AG04449 (cell line): Measurements from ENCODE around the gene WDR19.

ENCODE experiments used
- CTCF ChIA-PET: fragments of 350-600 bp; formaldehyde crosslinking; extraction: SDS; loops from one replicate; lab custom pipeline; 2021; ENCODE audit warnings: antibody characterized with exemption; lab: Yijun Ruan, JAX
- POLR2A ChIA-PET: fragments of 400-600, 350-600 bp; formaldehyde crosslinking; extraction: SDS; loops from one replicate; lab custom pipeline; 2020; ENCODE audit warnings: antibody characterized with exemption, inconsistent platforms; lab: Yijun Ruan, JAX
- DNase-seq: peaks from one replicate; pipeline ENCODE4 v3.0.0-alpha.2; 2010; ENCODE audit warnings: low read depth, low spot score
- H3K4me3 ChIP-seq: 2 replicates; pipeline ENCODE4 v1.5.1; 2011; ENCODE audit warnings: low read depth, mild to moderate bottlenecking, control low read depth, low read length
- CTCF ChIP-seq: IDR thresholded peaks from one replicate; pipeline ENCODE4 v1.5.1; 2011; ENCODE audit warnings: mild to moderate bottlenecking, moderate library complexity, low read length, control low read depth, inconsistent platforms; ENCODE audit not compliant: insufficient read depth; ENCODE audit errors: missing control alignments

WDR19 gene

GRCh38 chr4:39324446-39324845 is 142.1 kb downstream of the WDR19 start:
- CTCF ChIA-PET, result interaction anchor here (1.5 kb wide), 1 partner anchor 10 kb away, joined by 4 read pairs; no protein-coding TSS in a partner anchor
- no peak overlapping the region for H3K4me3 ChIP-seq
- TF ChIP-seq CTCF, result no peak
- no peak for DNase-seq
- POLR2A ChIA-PET, result no interaction called here

- no peak overlapping the region for H3K4me3 ChIP-seq
- POLR2A ChIA-PET, result no interaction called here
- DNase-seq, result no peak
- CTCF ChIA-PET, result no interaction called here
- no peak for TF ChIP-seq CTCF
Measured at GRCh38 chr4:39324897-39325613, 142.7 kb downstream of the WDR19 start.

GRCh38 chr4:39326468-39326977 is 144.2 kb downstream of the WDR19 start:
- no peak overlapping the region for H3K4me3 ChIP-seq
- TF ChIP-seq CTCF, result no peak
- ChIA-PET CTCF (no interaction called here), POLR2A (no interaction called here)
- no peak for DNase-seq

GRCh38 chr4:39330353-39330752 is 148.0 kb downstream of the WDR19 start:
- CTCF ChIA-PET, result no interaction called here
- no peak overlapping the region for H3K4me3 ChIP-seq
- POLR2A ChIA-PET, result no interaction called here
- no peak for TF ChIP-seq CTCF
- DNase-seq, result no peak

GRCh38 chr4:39331191-39331590 is 148.9 kb downstream of the WDR19 start:
- POLR2A ChIA-PET, result no interaction called here
- TF ChIP-seq CTCF, result no peak
- no peak for DNase-seq

More at GRCh38 chr4:39331191-39331590, 148.9 kb downstream of the WDR19 start:
- CTCF ChIA-PET, result interaction anchor here (0.7 kb wide), 1 partner anchor 9 kb away, joined by 4 read pairs; no protein-coding TSS in a partner anchor
- H3K4me3 ChIP-seq, result no peak overlapping the region
